Erythroblast (primary cell): ENCODE measurements around the gene C1RL.

Experiments used
- GATA1 ChIP-seq: IDR thresholded peaks from 2 replicates; pipeline ENCODE4 v1.6.1; 2011; ENCODE audit warnings: low read depth, mild to moderate bottlenecking, control low read depth, low read length, moderate library complexity
- POLR2A ChIP-seq: IDR thresholded peaks from 2 replicates; pipeline ENCODE4 v1.6.1; 2011; ENCODE audit warnings: mild to moderate bottlenecking, low read length

- no peak for TF ChIP-seq POLR2A
- no peak for TF ChIP-seq GATA1
Observed at GRCh38 chr12:7123806-7124522, 14.9 kb upstream of the C1RL start.
